HG02623 (cell line): ENCODE measurements around the gene SRXN1.

ENCODE experiments used
- ATAC-seq: cut with Tn5 transposase; IDR thresholded peaks from one replicate; pipeline ENCODE4 v1.9.1; 2021; ENCODE audit warnings: moderate library complexity; ENCODE audit not compliant: unreplicated experiment

SRXN1 gene

GRCh38 chr20:637559-637958, 15.4 kb downstream of the SRXN1 start:
- ATAC-seq, result no peak

GRCh38 chr20:635893-636338, 17.1 kb downstream of the SRXN1 start:
- ATAC-seq, result no peak

GRCh38 chr20:635028-635892, 17.7 kb downstream of the SRXN1 start:
- ATAC-seq, result no peak

- no peak for ATAC-seq
Measured at GRCh38 chr20:634148-634925, 18.7 kb downstream of the SRXN1 start.

GRCh38 chr20:631101-631500, 21.9 kb downstream of the SRXN1 start:
- no peak for ATAC-seq

GRCh38 chr20:626579-626978, 26.4 kb downstream of the SRXN1 start:
- ATAC-seq, result no peak

GRCh38 chr20:625360-625932, 27.6 kb downstream of the SRXN1 start:
- no peak for ATAC-seq

GRCh38 chr20:623704-624103, 29.3 kb downstream of the SRXN1 start:
- ATAC-seq, result no peak

GRCh38 chr20:623021-623420, 30.0 kb downstream of the SRXN1 start:
- no peak for ATAC-seq

- ATAC-seq, result no peak
Measured at GRCh38 chr20:622161-622560, 30.8 kb downstream of the SRXN1 start.

- no peak for ATAC-seq
Measured at GRCh38 chr20:621125-621756, 31.8 kb downstream of the SRXN1 start.

GRCh38 chr20:620246-620645, 32.8 kb downstream of the SRXN1 start:
- ATAC-seq, result no peak

GRCh38 chr20:618980-619379, 34.0 kb downstream of the SRXN1 start:
- ATAC-seq, result no peak

- no peak for ATAC-seq
Measured at GRCh38 chr20:617934-618690, 34.9 kb downstream of the SRXN1 start.

- ATAC-seq, result no peak
Measured at GRCh38 chr20:615514-615913, 37.5 kb downstream of the SRXN1 start.

GRCh38 chr20:611843-612185, 41.2 kb downstream of the SRXN1 start:
- no peak for ATAC-seq

- ATAC-seq, result no peak
Measured at GRCh38 chr20:611047-611842, 41.8 kb downstream of the SRXN1 start.

GRCh38 chr20:610130-611046, 42.6 kb downstream of the SRXN1 start, which contains the start of gene TCF15:
TSS of gene TCF15 (minus strand) at chr20:610309. CDS start at chr20:610237, 72 bp downstream.
- no peak for ATAC-seq
